ENCODE results near the gene GBGT1.

- TF ChIP-seq POLR2A (IDR thresholded peaks at IDR 0.05) (no peak), CTCF (IDR thresholded peaks at IDR 0.05) (no peak)
These were observed 50.4 kb downstream of the GBGT1 start for GRCh38 chr9:133113163-133113948.
